ENCODE results near the gene XK. TPM values are rescaled to one million over a fixed set of nuclear protein-coding genes. Genes with fewer than 3 reads are reported as not detected.

Gene XK
- total and polyA plus RNA-seq, 2 of the 4 experiments (the other 2 are of a cell fraction): under 0.01 to 0.02 TPM

GRCh38 chrX:37752281-37752680 lies 66.7 kb downstream of the XK start:
- in situ Hi-C loops (cut with MboI; ENCODE audit: low sequenced_read_pairs): no loop called here

More at GRCh38 chrX:37752281-37752680, 66.7 kb downstream of the XK start:
- Histone ChIP-seq H4K5ac (ENCODE audit: low read depth, low read length) (no peak overlapping the region), H4K8ac (ENCODE audit: low read depth in 2 of 2, low read length in 2 of 2) (no peak overlapping the region), H3K23ac (ENCODE audit: low read depth, low read length) (no peak overlapping the region), H3K4me2 (ENCODE audit: low read depth, low read length) (no peak overlapping the region), H2AFZ (replicated peaks; ENCODE audit: low read length, poor library complexity) (no peak overlapping the region), H2BK5ac (ENCODE audit: low read depth, low read length, poor library complexity, severe bottlenecking) (no peak overlapping the region), H3K9ac (ENCODE audit: low read depth, low read length) (no peak overlapping the region), H2BK120ac (ENCODE audit: low read depth, low read length) (no peak overlapping the region), H2BK15ac (ENCODE audit: low read depth, low read length) (no peak overlapping the region), H3K18ac (ENCODE audit: low read depth, low read length) (no peak overlapping the region), H3K56ac (ENCODE audit: extremely low read depth, insufficient read depth, low read length) (no peak overlapping the region), H3K27ac (ENCODE audit: insufficient read depth, low read length) (no peak overlapping the region), H3K14ac (replicated peaks; ENCODE audit: low read depth, low read length) (no peak overlapping the region), H3K4me3 (ENCODE audit: insufficient read depth, low read depth, low read length) (no peak overlapping the region), H3K9me1 (ENCODE audit: insufficient read depth, low read length) (no peaks in the 10 kb centered on the region), H3K4me1 (ENCODE audit: control insufficient read depth, insufficient read depth, low read length) (no peaks in the 10 kb centered on the region), H3K79me1 (ENCODE audit: low read depth in 1 of 2, low read length in 2 of 2) (no peaks in the 10 kb centered on the region), H2BK20ac (ENCODE audit: low read depth, low read length) (no peak overlapping the region), H4K20me1 (ENCODE audit: insufficient read depth, low read length) (no peaks in the 10 kb centered on the region), H4K91ac (ENCODE audit: insufficient read depth, low read depth, low read length) (no peak overlapping the region), H2AK9ac (replicated peaks; ENCODE audit: low read depth, low read length, poor library complexity) (no peak overlapping the region), H2AK5ac (ENCODE audit: low read depth, low read length) (no peak overlapping the region), H3K4ac (ENCODE audit: low read depth, low read length) (no peak overlapping the region), H3K36me3 (ENCODE audit: control insufficient read depth, insufficient read depth, low read length) (no peaks in the 10 kb centered on the region), H3K9me3 (ENCODE audit: control insufficient read depth, insufficient read depth, low read length) (no peaks in the 10 kb centered on the region), H3K27me3 (ENCODE audit: control insufficient read depth, insufficient read depth, low read length) (peaks cover 2% of the 10 kb centered on the region)
- intact Hi-C loops (cut with micrococcal nuclease): no loop called here
- dilution Hi-C loops (cut with HindIII; ENCODE audit: low sequenced_read_pairs, unreplicated experiment): no loop called here
- ChIA-PET CTCF (no interaction called here), POLR2A (ENCODE audit: unreplicated experiment) (no interaction called here)
- WGBS, 2 experiments (ENCODE audit: extremely low coverage in 2 of 2, insufficient read length in 1 of 2): 40% methylated on average over 1 of the region's 2 CpGs; no CpG with 5 or more reads in 1 of the 2 experiments
- TF ChIP-seq POLR2A (IDR thresholded peaks at IDR 0.05; ENCODE audit: low read depth, low read length): no peak
- no peak for TF ChIP-seq CEBPB (IDR thresholded peaks at IDR 0.05; ENCODE audit: low read depth, low read length)
- TF ChIP-seq, protein P1, sequence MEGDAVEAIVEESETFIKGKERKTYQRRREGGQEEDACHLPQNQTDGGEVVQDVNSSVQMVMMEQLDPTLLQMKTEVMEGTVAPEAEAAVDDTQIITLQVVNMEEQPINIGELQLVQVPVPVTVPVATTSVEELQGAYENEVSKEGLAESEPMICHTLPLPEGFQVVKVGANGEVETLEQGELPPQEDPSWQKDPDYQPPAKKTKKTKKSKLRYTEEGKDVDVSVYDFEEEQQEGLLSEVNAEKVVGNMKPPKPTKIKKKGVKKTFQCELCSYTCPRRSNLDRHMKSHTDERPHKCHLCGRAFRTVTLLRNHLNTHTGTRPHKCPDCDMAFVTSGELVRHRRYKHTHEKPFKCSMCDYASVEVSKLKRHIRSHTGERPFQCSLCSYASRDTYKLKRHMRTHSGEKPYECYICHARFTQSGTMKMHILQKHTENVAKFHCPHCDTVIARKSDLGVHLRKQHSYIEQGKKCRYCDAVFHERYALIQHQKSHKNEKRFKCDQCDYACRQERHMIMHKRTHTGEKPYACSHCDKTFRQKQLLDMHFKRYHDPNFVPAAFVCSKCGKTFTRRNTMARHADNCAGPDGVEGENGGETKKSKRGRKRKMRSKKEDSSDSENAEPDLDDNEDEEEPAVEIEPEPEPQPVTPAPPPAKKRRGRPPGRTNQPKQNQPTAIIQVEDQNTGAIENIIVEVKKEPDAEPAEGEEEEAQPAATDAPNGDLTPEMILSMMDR (conservative IDR thresholded peaks at IDR 0.05; ENCODE audit: low read depth, low read length): no peak
- TF ChIP-seq MAZ (IDR thresholded peaks at IDR 0.05; ENCODE audit: borderline replicate concordance, low read depth, low read length): no peak
- no peak for TF ChIP-seq MAFK (IDR thresholded peaks at IDR 0.05; ENCODE audit: low read depth, low read length)
- TF ChIP-seq NFE2L2 (IDR thresholded peaks at IDR 0.05; ENCODE audit: low read depth, low read length): no peak
- no peak for TF ChIP-seq SMC3 (IDR thresholded peaks at IDR 0.05; ENCODE audit: low read depth, low read length)
- no peak for TF ChIP-seq RAD21 (IDR thresholded peaks at IDR 0.05; ENCODE audit: low read length)
- TF ChIP-seq ELK1 (IDR thresholded peaks at IDR 0.05; ENCODE audit: borderline replicate concordance, low read depth, low read length): no peak
- TF ChIP-seq RCOR1 (IDR thresholded peaks at IDR 0.05; ENCODE audit: insufficient replicate concordance, low read length): no peak
- no peak for TF ChIP-seq FOS (IDR thresholded peaks at IDR 0.05; ENCODE audit: low read depth, low read length)
- no peak for TF ChIP-seq CHD1 (IDR thresholded peaks at IDR 0.05; ENCODE audit: low read depth, low read length)
- TF ChIP-seq BHLHE40 (IDR thresholded peaks at IDR 0.05; ENCODE audit: low read depth, low read length): no peak
- DNase-seq (no peak), ATAC-seq (ENCODE audit: low read depth) (no peak)
- no TSS peak for BruUV-seq (replicated peaks)
